Astrocyte of the hippocampus (primary cell): ENCODE measurements around the gene CLEC16A.
"Not testable (repeated sequence)": the region's sequence is repeated elsewhere in the genome, so short reads cannot be mapped to it uniquely, and the experiment has no call there.

ENCODE experiments used
- DNase-seq: peaks from one replicate; pipeline ENCODE4 v3.0.0; 2011; ENCODE audit warnings: low read depth, low spot score

Gene CLEC16A

DNA sequence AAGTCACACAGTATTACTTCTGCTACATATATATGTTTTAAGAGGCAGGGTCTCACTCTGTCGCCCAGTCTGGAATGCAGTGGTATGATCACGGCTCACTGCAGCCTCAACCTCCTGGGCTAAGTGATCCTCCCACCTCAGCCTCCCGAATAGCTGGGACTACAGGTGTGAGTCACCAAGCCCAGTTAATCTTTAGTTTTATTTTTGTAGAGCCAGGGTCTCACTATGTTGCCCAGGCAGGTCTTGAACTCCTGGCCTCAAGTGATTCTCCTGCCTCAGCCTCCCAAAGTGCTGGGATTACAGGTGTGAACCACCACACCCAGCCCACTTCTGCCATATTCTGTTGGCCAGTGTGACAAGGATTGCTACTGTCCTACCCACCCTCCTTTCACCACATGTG, 19.1 kb upstream of the CLEC16A start:
- DNase-seq = not testable (repeated sequence)

DNA sequence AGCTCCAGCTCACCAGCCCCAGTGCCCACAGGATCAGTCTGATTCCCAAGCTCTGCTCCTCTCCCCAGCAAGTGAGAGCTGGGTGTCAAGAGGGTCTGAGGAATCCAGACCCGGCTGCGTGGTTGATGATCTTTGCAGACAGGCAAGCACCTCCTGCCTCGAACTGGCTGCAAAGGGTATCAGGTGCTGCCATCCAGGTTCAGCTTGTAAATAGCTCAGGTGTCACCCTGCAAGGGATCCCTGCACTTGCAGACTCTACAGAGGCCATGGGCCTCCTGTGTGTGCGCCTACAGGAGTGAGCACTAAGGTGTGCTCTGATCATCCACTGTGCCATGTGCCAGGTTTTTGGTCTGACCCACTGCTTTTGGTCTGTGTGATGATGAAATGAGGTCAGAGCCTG, 18.3 kb upstream of the CLEC16A start:
- DNase-seq = no peak

DNA sequence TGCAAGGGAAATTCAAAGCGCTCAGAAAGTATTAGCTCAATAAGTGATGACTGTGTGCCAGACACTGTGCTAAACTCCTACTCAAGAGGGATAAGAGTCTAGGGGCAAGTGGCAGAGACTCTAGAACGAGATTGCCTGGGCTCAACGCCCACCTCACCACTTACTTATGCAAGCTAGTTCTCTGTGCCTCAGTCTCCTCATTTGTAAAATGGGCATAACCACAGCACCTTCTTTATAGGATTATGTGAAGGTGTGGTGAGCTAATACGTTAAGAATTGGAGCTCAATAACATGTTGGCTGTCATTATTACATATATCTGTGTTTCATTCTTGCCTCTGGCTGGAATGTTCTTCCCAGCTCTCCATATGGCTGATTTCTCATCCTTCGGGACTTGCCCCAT, 17.5 kb upstream of the CLEC16A start:
- DNase-seq = no peak

DNA sequence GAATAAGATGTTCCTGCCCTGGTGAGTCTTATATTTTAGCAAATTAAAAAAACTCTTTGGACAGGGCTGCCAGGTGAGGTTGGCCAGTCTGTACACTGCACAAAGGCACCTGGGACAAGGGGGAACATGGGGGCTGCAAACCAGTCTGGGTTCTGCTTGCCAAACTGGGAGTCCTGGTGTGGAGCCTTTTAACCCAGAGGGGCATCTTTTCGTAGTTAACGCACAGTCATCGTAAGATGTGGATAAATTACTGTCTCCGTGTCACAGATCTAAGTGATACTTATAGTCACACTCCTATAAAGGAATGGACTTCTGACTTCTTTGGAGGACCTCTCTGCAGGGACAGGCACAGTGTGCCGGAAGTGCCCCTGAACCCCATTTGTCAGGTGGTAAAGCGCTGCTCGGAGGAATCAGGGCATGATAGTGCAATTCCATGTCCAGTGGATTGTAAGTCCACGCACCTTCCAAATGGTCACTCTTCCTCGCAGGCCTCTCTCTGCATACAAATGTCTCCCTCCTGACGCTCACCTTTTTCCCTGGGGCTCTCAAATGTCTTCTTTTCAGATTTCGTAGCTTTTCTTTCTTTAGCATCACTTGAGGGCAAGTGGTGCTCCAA, 16.8 kb upstream of the CLEC16A start:
- no peak for DNase-seq

DNA sequence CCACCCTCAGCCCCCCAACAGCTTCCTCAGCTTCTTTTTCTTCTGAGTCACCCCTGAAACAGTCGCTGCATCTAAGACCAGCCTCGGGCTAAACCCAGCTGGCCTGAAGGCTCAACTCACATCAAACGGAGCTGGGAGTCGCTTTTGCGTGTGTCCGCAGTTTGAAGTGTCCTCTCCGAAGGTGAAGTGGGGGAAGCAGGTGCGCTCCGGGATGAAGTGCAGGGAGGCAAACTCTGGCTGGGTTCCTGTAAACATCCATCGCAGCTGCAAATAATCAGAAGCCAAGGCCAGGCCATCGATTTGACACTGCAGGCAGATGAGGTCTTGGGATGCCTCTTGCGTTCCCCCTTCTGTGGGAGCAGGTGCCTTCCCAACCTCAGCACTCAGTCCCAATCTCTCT, 15.3 kb upstream of the CLEC16A start:
- DNase-seq = not testable (repeated sequence)

DNA sequence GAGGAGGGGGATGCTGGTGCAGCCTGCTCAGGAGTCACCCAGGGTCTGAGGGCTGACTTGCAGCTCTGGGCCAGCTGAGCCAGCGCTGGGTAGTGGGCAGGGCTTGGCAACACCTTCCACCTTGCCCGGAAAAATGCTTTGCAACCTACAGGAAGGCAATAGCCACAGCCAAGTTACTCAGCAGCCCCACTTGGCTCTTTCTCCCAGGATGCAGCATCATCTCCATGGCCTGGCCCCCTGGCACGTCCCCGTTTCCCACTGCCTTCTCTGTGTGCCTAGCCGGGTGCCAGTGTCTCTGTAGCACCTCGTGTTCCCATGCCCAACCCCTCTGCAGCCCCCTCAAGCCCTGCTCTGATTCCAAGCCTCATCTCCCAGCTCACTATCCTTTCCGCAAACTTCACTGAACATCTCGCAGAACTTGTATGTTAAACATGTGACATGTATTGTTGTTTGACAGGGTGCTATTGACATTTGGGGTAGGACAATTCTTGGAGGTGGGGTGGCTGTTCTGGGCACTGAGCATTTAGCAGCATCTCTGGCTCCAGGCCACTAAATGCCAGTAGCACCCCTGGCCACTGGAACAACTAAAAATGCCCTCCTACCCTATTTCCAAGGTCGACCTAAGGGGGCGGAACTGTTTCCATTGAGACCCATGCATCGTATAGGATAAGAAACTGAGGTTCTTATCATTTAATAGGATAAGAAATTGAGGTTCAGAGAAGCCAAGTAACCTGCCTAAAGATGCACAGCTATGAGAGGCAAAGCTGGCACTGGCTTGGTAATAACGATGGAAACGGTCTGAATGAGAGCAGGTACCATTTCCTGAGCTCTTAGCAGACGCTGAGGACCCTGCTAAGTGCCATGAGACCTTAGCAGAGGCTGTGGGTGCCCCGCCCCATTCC, 14.3 kb upstream of the CLEC16A start:
- peak; percentile 80 for DNase-seq

DNA sequence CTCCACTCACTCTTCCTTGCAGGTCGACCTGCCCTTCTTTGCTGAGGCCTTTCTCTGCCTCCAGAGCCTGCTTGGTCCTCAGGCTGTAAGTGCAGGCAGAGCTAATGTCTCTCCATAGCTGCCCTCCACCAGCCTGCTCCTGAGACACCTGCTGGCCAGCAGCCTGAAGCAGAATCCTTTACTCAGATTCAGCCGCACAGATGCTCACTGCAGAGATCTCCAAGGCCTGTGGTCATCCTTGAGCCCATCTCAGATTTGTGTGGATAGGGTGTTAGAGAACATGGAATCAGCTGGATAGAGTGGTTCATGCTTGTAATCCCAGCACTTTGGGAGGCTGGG, 13.6 kb upstream of the CLEC16A start:
- no peak for DNase-seq

DNA sequence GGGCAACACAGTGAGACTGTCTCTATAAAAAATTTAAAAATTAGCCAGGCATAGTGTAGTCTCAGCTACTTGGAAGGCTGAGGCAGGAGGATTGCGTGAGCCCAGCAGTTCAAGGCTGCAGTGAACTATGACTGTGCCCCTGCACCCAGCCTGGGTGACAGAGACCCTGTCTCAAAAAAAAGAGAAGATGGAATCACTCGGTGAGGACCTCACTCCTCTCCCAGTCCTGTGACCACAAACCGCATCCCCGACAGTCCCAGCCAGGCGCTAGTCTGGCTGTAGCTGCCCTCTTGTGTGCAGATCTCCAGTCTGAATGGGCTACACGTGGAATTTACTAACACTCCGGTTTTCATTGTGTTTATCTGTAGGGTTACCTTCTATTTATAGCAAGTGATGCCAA, 13.2 kb upstream of the CLEC16A start:
- DNase-seq = no peak

DNA sequence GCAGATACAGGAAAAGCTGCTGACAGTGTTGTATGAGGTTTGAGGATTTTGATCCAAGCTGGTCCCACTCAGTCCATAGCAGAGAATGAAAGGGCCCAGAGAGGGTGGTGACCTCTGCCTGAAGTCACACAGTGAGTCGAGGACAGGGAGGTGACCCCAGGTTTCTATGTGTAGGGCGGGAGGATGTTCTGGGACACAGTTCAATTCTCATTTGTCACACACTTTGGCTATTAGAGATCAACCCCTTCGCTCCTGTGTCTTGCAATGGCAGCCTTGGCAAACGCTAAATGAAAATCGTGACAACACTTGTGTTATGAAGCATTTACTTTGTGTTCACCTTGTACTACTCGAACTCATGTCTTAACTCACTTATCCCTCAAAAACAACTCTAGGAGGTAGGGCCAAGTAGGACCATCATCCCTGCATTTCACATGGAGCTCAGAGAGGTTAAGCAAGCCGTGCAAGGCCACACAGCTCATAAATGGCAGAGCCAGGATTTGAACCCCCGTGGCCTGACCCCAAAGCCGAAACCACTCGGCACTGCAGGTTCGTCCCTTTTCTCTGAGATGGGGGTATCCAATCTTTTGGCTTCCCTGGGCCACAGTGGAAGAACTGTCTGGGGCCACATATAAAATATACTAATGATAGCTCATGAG, 12.3 kb upstream of the CLEC16A start:
- DNase-seq = no peak

DNA sequence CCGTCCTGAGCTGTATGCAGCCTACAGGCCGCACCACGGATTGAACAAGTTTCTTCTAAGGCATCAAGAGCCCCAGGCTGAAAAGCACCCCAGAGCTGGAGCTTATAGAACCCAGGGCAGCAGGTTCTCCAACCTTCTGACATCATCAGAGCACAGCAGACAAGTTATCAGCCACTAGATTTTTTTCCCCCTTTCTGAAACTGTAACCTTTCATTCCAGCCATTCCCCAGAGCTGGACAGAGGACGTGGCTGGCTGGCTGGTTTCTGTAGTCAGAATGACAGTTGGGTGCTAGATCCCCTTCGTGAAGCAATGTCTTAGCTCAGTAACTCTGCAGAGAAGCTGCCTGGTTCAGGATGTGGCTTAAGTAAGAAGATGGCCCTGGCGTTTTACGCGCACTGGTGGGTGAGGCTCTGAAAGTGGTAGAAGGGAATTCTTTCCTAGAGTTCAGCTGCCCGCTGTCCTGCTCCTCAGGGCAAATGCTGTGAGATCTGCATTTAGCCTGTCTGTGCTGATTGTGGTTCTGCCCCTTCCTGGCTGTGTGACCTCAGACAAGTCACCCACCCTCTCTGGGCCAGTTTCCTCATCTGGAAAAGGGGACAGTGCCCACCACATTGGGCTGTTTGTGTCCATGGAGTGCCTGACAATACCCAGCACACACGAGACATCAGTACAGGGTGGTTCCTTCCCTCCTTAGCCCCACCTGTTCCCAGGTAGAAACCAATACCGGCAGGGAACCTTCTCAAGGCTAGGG, 11.2 kb upstream of the CLEC16A start:
- no peak for DNase-seq

DNA sequence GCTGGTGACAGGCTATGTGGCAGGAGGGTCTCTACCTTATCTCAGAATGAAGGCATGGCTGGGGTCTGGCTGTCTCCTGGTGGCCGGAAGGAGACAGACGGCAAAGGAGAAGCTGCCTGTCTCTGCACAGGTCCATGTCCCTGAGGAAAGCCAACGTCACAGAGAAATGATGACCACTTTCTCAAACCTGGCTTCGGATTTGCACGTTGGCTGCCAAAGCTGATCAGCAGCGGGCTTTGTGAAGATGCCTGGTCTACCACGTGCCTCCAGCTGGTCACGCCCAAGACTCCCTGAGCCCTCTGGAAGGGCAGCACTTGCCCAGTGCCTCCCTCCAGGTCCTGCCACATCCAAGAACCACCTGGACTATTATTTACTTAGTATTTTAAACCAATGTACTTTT, 10.5 kb upstream of the CLEC16A start:
- no peak for DNase-seq

DNA sequence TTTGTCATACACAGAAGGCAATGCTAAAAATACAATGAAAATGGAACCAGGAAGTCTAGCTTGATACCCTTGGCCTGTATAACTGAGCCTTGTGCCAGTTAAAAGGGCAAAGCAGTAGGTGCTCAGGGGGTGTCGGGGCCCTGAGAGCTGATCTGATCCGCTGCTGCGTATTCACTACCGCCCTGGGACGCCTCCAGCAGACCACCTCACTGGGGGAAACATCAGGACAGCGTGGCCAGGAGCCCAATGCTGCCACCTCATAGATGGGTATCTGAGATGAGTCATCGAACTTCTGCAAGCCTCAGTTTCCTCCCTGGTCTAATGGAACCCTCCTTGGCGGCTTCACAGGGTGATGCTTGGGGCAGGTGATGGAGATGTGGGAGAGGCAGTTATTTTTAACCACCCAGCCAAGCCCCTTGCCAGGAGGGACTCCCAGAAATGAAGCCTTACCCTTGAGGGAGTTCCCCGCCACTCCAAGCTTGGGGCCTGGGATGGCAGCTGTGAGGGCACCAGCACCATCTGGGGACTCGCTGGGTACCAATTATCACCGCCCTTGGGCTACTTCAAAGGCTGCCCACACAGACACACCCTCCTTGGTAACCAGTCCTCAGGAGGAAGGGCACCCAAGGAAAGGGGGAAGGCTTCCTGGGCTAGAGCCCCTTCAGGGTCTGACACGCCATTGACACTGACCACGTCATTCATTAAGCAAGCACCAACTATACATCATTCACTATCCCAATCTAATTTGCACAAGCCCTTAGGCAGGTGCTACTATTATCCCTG, 9.8 kb upstream of the CLEC16A start:
- no peak for DNase-seq

DNA sequence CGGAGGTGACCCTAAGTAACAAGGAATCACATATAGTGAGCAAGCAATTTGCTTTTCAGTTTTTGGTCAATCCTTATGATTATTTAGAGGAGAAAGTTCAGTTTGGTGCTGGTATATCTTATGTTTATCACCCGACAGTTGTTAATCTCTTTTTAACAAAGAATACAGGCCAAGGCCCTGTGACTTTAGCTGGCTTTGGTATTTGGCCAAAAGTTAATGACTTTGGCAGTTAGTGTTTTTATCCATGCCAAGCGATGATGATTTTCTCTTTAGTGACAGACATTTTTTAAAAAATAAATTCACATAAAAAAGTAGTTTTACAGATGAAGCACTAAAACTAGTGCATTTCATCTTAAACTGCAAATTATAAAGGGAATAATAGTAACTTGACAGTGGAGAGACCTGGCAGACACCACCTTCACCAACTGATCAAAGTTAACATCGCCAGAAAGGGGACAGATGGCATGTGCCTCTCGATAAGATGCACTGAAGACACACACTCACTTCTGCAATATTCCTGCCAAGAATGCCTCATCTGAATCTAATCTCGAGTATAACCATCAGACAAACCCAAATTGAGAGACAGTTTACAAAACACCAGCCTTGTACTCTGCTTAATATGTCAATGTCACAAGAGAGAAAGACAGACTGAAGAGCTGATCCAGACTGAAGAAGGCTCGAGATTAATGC, 9.0 kb upstream of the CLEC16A start:
- DNase-seq = no peak

DNA sequence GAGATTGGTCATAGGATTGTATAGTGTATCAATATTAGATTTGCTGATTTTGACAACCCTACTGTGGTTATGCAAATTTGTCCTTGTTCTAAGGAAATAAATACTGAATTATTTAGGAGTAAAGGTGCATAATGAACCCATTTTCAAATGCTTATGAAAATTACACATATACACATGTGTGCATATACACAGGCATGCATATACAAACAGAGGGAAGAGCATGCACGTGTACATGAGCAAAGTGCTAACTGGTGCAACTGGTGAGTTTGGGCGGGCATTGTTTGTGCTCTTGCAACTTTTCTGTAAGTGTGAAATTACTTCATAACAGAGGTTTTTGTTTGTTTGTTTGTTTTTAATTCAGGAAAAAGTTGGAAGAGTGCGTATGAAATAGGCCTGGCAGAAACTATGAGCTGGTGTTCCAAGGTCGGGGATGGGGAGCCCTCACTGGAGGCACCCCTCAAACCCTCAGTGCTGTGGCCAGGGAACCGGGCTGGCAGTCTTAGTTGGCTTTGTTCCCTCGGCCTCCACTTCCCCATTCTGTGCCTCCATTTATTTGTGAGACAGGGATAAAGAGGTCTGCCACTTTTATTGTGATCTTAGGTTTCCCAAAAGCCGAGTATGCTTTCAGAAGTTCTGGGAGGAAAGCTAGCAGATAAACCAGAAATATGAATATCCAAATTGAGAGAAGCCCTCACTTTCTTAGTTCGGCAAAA, 7.9 kb upstream of the CLEC16A start:
- no peak for DNase-seq

DNA sequence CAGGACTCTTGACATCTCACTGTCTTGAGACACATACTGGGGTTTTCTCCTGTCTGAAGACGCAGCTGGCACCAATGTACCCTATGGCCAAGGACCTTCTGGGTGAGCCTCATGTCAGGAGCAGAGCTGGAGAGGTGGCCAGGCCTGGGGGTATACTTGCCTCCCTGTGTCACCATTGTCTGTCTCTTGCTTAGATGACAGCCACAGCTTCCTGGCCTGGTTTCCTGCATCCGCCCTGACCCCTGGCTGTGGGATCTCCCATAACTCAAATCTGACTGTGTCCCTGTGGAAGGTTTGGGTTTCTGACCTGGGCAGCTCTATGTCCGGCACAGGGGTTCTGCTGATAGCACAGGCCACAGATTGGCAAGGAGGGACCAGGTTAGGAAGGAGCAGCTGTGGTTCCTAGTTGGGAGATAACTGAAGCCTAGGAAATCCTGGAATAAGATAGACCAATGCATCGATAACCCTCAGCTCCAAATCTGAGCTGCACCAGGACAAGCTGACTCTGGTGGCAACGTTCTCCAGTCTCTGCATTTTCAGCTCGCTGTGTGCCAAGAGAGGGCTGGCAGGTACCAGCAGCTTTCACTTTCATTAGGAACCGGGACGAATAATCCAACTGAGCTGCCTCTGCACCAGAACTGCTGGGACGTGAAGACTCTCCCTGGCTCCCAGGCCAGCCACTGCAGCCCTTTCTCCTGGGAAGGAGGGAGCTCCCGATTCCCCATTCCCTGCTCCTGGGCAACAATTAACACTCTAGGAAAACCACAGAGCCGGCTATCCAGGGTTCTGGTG, 7.1 kb upstream of the CLEC16A start:
- DNase-seq = no peak

DNA sequence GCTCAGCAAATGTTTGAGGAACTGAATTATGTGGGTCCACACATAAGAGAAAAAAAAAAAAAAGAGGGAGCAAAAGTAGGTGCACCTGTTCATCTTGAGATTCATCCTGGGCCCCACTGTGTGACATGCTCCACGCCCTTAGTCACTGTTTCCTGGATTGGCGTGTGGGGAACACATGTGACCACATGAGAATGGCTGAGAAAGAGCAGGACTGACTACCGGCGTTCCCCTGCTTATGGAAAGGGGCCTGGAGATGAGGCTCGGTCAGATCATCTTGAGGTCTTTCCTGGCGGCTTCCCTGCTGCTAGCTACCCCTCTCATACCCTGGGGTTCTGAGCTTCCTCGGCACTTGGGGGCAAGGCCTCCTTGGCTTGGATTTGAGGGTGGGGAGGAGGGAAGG, 6.0 kb upstream of the CLEC16A start:
- no peak for DNase-seq

DNA sequence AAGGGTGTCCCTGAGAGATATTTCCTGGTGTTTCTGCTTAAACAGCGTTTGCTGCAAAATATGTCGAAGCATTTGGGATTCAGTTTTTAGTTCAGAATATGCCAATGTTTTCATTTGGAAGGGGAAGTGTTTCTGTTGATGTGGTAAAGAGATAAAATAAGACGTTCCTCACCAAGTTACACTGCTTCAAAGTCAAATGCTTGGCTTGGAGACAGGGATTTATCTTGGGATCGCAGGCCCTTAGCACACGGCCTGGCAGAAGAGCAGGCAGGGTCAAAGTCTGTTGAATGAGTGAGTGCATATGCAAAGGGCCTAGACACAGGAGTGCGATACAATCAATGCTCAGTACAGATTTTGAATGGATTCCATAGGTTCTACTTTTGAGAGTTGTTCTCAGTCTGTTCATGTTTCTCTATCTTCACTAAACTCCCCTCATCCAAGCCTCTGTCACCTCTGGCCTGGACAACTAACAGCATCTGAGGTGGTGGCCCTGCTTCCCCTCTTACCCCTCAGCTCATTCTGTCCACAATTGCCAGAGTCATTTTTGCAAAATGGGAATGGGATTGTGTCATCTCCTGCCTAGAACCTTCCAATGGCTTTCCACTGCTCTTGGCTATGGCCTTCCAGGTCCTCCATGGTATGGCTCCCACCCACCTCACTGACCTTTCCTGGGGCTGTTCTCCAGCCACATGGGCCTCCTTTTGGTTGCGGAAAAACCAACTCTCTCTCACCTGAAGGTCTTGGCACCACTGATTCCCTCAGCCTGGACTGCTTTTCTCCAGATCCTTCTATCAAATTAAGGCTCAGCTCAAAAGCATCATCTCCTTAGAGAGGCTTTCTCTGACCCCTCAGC, 5.3 kb upstream of the CLEC16A start:
- DNase-seq = no peak

DNA sequence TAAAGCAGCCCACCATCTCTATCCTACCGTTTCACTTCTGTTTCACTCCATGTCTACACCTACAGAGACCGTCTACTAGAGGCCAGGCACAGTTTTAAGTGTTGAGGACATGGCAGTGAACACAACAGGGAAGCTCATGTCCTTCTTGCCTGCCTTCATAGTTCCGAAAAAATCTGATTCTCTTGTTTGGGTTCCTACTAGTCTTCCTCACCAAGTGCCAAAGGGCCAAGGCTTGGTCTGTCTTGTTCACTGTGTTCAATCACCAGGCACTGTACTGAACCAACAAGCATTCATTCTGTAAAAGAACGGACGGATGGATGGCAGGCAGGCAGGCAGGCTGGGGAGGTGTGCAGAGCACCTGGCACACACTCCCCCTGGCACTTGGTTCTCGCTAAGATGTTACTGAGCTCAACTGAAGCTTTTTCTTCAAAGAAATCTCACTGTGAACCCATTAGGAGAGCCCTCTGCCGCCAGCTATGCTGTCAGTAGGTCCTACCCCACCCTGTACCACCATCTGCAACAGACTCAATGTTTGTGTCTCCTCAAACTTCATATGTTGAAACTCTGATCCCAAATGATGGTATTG, 4.6 kb upstream of the CLEC16A start:
- DNase-seq = no peak
